HL-60 (cell line): Measurements from ENCODE around the gene PRR18.

ENCODE experiments used
- DNase-seq, 2 experiments: peaks; one replicate each; pipeline ENCODE4 v3.0.0-alpha.2; 2010 to 2020; ENCODE audit warnings: low read depth in 1 of 2, low spot score in 1 of 2
- H3K27ac ChIP-seq: fragments of 250-450 bp; sonication (Bioruptor Pico); replicated peaks from 2 replicates; pipeline ENCODE4 v1.5.1; 2020; ENCODE audit warnings: mild to moderate bottlenecking, moderate library complexity
- H3K27me3 ChIP-seq: fragments of 250-450 bp; sonication (Bioruptor Pico); 2 replicates; pipeline ENCODE4 v1.5.1; 2021; ENCODE audit warnings: mild to moderate bottlenecking, moderate library complexity; ENCODE audit not compliant: insufficient read depth, poor library complexity, severe bottlenecking
- H3K4me3 ChIP-seq: replicated peaks from 2 replicates; pipeline ENCODE4 v1.5.1; 2011; ENCODE audit warnings: mild to moderate bottlenecking, control low read depth, low read length; ENCODE audit not compliant: insufficient read depth
- CTCF ChIP-seq: IDR thresholded peaks from one replicate; pipeline ENCODE4 v1.5.1; 2011; ENCODE audit warnings: low read length, control low read depth, inconsistent platforms; ENCODE audit not compliant: insufficient read depth
- GABPA ChIP-seq: IDR thresholded peaks from 2 replicates; pipeline ENCODE4 v1.6.1; 2012; ENCODE audit warnings: low read depth
- POLR2AphosphoS5 ChIP-seq: IDR thresholded peaks from 2 replicates; pipeline ENCODE4 v1.6.1; 2012; ENCODE audit warnings: low read depth
- REST ChIP-seq: IDR thresholded peaks from 2 replicates; pipeline ENCODE4 v1.6.1; 2012; ENCODE audit warnings: low read depth; ENCODE audit not compliant: insufficient replicate concordance
- SPI1 ChIP-seq: IDR thresholded peaks from 2 replicates; pipeline ENCODE4 v1.6.1; 2012; ENCODE audit warnings: low read depth, mild to moderate bottlenecking, borderline replicate concordance

The PRR18 gene

GRCh38 chr6:166262743-166263515, 45.3 kb downstream of the PRR18 start:
- Histone ChIP-seq H3K27ac (no peak overlapping the region), H3K27me3 (no peaks in the 10 kb centered on the region), H3K4me3 (no peak overlapping the region)
- DNase-seq, result peak; percentile 30 to 78
- TF ChIP-seq SPI1, result peak; percentile 4; the same call in 1 of the 2 replicates
- TF ChIP-seq GABPA, result no peak
- no peak for TF ChIP-seq CTCF

GRCh38 chr6:166259296-166259977, 48.8 kb downstream of the PRR18 start:
- DNase-seq, result peak in 1 of 2 experiments; percentile 83
- TF ChIP-seq GABPA, result no peak
- TF ChIP-seq CTCF, result no peak
- no peak for TF ChIP-seq REST
- TF ChIP-seq POLR2AphosphoS5, result no peak
- TF ChIP-seq SPI1, result peak; percentile 28; the same call in 1 of the 2 replicates
- no peaks in the 10 kb centered on the region for H3K27me3 ChIP-seq
- H3K4me3 ChIP-seq, result peak overlapping the region; percentile 16
- H3K27ac ChIP-seq, result peak overlapping the region; percentile 88

- H3K27me3 ChIP-seq, result no peaks in the 10 kb centered on the region
- no peak for TF ChIP-seq REST
- TF ChIP-seq POLR2AphosphoS5, result peak; percentile 66
These were observed 49.3 kb downstream of the PRR18 start for GRCh38 chr6:166258854-166259276.

GRCh38 chr6:166257911-166258318, 50.3 kb downstream of the PRR18 start:
- TF ChIP-seq CTCF (no peak), GABPA (no peak), REST (no peak), SPI1 (no peak), POLR2AphosphoS5 (no peak)
- H3K27ac ChIP-seq, result peak overlapping the region; percentile 88
- H3K27me3 ChIP-seq, result no peaks in the 10 kb centered on the region
- no peak overlapping the region for H3K4me3 ChIP-seq
- no peak for DNase-seq

More at GRCh38 chr6:166258854-166259276, 49.3 kb downstream of the PRR18 start:
- peak; percentile 79 to 84 for DNase-seq
- Histone ChIP-seq H3K4me3 (no peak overlapping the region), H3K27ac (peak overlapping the region; percentile 88)
